ENCODE data around the gene UBASH3A. TPM values are rescaled to one million over a fixed set of nuclear protein-coding genes. Genes with fewer than 3 reads are reported as not detected.

Gene UBASH3A
- total RNA-seq, 1 donor from 2014 or later: not detected

DNA sequence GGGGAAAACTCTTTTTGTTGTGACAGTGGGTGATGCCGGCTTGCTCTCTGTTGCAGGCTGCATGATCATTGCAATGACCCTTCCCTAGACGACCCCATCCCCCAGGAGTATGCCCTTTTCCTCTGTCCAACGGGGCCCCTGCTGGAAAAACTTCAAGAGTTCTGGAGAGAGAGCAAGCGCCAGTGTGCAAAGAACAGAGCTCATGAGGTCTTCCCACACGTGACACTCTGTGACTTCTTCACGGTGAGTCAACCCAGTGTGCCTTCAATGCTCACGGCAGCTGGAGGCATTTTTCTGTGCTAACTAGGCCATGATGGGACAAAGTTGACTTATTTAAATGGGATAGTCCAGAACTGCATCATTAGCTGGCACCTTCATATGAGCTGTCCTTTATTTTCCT, 5.7 kb downstream of the UBASH3A start:
- no peak for FAIRE-seq
- H3K4me3 ChIP-seq (ENCODE audit: low read depth, low read length): no peak overlapping the region
- TF ChIP-seq, protein P1, sequence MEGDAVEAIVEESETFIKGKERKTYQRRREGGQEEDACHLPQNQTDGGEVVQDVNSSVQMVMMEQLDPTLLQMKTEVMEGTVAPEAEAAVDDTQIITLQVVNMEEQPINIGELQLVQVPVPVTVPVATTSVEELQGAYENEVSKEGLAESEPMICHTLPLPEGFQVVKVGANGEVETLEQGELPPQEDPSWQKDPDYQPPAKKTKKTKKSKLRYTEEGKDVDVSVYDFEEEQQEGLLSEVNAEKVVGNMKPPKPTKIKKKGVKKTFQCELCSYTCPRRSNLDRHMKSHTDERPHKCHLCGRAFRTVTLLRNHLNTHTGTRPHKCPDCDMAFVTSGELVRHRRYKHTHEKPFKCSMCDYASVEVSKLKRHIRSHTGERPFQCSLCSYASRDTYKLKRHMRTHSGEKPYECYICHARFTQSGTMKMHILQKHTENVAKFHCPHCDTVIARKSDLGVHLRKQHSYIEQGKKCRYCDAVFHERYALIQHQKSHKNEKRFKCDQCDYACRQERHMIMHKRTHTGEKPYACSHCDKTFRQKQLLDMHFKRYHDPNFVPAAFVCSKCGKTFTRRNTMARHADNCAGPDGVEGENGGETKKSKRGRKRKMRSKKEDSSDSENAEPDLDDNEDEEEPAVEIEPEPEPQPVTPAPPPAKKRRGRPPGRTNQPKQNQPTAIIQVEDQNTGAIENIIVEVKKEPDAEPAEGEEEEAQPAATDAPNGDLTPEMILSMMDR (IDR thresholded peaks at IDR 0.05; ENCODE audit: insufficient read depth, low read length, severe bottlenecking): no peak
- no peak for DNase-seq (ENCODE audit: low read depth)
- H3K27me3 ChIP-seq (ENCODE audit: control insufficient read depth, insufficient read depth, low read length): peaks cover 6% of the 10 kb centered on the region
- H3K36me3 ChIP-seq (ENCODE audit: control insufficient read depth, insufficient read depth, low read length): no peaks in the 10 kb centered on the region

DNA sequence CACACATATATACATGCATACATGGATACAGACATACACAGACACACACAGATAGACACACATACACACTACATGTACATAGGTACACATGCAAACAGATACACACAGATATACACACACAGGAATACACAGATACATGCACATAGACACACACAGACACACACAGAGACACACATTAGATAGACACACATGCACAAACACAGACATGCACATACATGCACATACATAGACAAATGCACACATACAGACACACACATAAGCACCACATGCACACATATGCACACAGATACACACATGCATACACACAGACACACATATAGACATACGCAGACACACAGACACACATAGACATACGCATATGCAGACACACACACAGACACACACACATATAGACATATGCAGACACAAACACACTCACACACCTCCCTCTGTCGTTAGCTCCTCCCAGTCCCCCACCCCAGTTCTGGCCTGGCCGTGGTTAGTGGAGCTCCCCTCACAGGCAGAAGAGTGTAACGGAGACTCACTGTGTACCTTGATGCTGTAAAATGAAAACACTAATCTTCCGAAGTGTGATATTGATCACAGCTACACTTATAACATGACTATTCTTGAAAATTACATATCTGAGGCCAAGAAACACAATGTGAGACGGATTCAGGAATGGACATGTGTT, 7.6 kb downstream of the UBASH3A start:
- TF ChIP-seq, protein P1 (IDR thresholded peaks at IDR 0.05; ENCODE audit: insufficient read depth, low read length, severe bottlenecking): peak; percentile 20
- Histone ChIP-seq H3K36me3 (ENCODE audit: control insufficient read depth, insufficient read depth, low read length) (no peaks in the 10 kb centered on the region), H3K4me3 (ENCODE audit: low read depth, low read length) (no peak overlapping the region), H3K27me3 (ENCODE audit: control insufficient read depth, insufficient read depth, low read length) (peaks cover 6% of the 10 kb centered on the region)
- FAIRE-seq: no peak
- peak; percentile 4 for DNase-seq (ENCODE audit: low read depth)

DNA sequence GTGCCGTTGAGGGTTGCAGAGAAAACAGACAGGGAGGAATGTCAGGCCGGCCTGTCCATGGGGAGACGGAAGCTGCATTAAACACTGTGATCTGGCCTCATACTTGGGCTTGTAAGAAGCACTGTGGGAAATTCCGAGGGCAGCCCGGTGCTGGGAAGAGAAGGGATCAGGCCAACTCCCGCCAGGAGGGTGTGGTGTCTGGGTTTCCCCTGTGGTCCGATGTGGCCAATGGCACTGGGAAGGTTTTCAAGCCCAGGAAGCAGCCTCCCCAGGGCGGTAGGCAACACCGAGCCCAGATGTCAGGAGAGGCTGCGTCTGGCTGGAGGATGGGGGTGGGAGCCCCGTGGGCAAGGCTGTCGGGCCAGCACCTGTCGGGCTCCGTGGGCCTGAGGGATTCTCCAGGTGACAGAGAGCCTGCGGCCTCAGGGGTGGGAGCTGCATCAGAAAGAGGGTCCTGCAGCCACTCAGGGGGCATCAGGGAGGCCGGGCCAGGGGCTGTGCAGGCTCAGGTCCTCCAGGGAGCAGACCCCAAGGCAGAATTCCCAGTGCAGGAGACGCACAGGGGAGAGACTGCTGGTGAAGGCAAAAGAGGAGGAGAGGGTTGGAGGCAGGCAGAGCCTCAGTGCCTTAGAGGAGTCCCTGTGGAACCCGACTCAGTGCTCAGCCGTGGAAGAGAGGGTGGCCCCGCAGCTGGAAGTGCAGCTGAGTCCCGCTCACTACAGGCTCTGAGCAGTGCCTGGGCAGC, 8.4 kb downstream of the UBASH3A start:
- H3K36me3 ChIP-seq (ENCODE audit: control insufficient read depth, insufficient read depth, low read length): no peaks in the 10 kb centered on the region
- TF ChIP-seq, protein P1 (IDR thresholded peaks at IDR 0.05; ENCODE audit: insufficient read depth, low read length, severe bottlenecking): no peak
- DNase-seq (ENCODE audit: low read depth) (peak; percentile 26), FAIRE-seq (no peak)
- H3K27me3 ChIP-seq (ENCODE audit: control insufficient read depth, insufficient read depth, low read length): peaks cover 6% of the 10 kb centered on the region
- H3K4me3 ChIP-seq (ENCODE audit: low read depth, low read length): no peak overlapping the region

DNA sequence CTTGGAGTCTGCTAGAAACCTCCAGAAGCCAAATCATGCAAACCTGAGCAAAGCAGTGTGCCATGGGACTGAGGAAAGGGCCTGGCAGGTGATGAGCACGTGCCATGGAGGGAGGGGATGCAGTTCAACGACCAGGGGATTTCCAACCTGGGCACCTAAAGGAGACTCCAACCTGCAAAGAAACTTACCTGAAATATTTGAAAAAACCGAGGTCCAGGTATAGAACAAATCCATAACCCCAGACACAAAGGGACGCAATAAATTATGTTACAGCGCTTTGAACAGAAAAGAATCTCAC, 8.9 kb downstream of the UBASH3A start:
- TF ChIP-seq, protein P1 (IDR thresholded peaks at IDR 0.05; ENCODE audit: insufficient read depth, low read length, severe bottlenecking): no peak
- H3K27me3 ChIP-seq (ENCODE audit: control insufficient read depth, insufficient read depth, low read length): peaks cover 6% of the 10 kb centered on the region
- H3K36me3 ChIP-seq (ENCODE audit: control insufficient read depth, insufficient read depth, low read length): no peaks in the 10 kb centered on the region
- no peak for FAIRE-seq
- no peak for DNase-seq (ENCODE audit: low read depth)
- no peak overlapping the region for H3K4me3 ChIP-seq (ENCODE audit: low read depth, low read length)

DNA sequence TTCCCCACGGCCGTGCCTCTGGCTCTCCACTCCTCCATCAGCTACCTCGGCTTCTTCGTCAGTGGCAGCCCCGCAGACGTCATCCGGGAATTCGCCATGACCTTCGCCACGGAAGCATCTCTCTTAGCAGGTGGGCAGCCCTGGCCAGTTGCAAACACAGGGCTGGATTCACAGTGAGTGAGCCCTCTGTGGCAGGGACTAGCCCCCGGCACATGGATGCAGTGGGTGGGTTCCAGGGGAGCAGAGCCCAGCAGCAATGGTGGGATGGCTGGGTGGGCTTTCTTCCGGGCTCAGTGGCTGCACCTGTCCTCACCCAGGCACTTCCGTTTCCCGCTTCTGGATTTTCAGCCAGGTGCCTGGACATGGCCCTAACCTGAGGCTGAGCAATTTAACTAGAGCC, 9.4 kb downstream of the UBASH3A start:
- Histone ChIP-seq H3K36me3 (ENCODE audit: control insufficient read depth, insufficient read depth, low read length) (no peaks in the 10 kb centered on the region), H3K4me3 (ENCODE audit: low read depth, low read length) (no peak overlapping the region), H3K27me3 (ENCODE audit: control insufficient read depth, insufficient read depth, low read length) (peaks cover 6% of the 10 kb centered on the region)
- TF ChIP-seq, protein P1 (IDR thresholded peaks at IDR 0.05; ENCODE audit: insufficient read depth, low read length, severe bottlenecking): no peak
- DNase-seq (ENCODE audit: low read depth): no peak
- no peak for FAIRE-seq

All from bronchial epithelial cell (primary cell).